Erythroblast (primary cell): Measurements from ENCODE around the gene RAI14.

Experiments used
- DNase-seq, 2 experiments: peaks; one replicate each; lab custom pipeline; 2025; lab: John Stamatoyannopoulos, UW
- GATA1 ChIP-seq: IDR thresholded peaks from 2 replicates; pipeline ENCODE4 v1.6.1; 2011; ENCODE audit warnings: low read depth, mild to moderate bottlenecking, control low read depth, low read length, moderate library complexity
- POLR2A ChIP-seq: IDR thresholded peaks from 2 replicates; pipeline ENCODE4 v1.6.1; 2011; ENCODE audit warnings: mild to moderate bottlenecking, low read length

RAI14 gene

DNA sequence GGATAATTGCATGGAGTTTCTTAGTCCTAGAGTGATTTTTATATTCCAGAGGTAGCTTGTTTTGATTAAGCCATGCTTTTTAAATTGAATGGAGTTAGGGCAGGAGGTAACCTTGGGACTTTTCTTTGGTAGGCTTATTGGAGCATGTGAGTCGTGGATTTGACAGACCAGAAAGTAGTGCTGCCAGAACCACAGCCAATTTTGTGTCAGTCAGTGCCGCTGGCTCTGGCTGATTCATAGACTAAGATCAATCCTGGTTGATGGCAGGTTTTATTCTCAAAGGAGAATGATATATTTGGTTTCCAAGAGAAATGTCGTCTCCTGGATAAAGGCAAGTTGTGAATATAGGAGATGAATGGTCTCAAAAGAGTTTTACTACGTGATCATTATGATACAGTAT is 20.3 kb downstream of the RAI14 start:
- no peak for DNase-seq
- no peak for TF ChIP-seq POLR2A
- no peak for TF ChIP-seq GATA1

GRCh38 chr5:34677428-34677827 is 21.3 kb downstream of the RAI14 start:
- no peak for DNase-seq
- TF ChIP-seq GATA1 (no peak), POLR2A (no peak)

GRCh38 chr5:34680896-34681295 is 24.8 kb downstream of the RAI14 start:
- TF ChIP-seq POLR2A (no peak), GATA1 (no peak)
- no peak for DNase-seq

DNA sequence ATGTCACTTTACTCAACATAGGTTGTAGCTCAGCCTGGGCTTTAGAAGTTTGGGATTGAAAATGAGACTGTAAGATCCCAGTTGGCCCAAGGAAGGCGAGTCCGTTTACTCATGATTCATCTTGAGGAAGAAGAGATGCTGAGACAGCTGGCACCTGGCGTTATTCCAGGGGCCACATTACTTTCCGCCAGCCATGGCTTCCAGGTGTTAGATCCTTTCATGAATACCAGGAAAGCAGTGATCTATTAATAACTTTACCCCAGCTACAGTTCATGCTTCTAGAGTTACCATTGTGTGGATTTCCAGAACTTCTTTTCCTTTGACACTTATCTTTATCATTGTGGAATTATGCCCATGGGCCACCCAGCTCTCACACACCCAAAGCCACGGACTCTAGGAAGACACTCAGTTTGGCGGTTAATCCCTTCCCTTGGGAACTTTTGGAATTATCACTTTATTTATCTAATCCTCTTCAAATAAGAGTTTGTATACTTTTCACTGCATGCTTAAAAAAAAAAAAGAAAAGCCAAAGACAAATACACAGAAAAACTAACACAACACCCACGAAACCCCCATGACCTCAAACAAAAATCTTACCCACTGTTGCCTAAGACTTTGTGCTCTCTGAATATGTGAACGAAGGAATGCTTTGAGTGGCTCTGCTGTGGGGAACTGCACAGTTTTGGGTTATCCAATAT is 26.9 kb downstream of the RAI14 start:
- DNase-seq: no peak
- TF ChIP-seq GATA1 (no peak), POLR2A (no peak)

- peak in 1 of 2 experiments; percentile 24 for DNase-seq
- TF ChIP-seq GATA1: no peak
- TF ChIP-seq POLR2A: no peak
Measured at GRCh38 chr5:34684281-34684979, 28.3 kb downstream of the RAI14 start.

GRCh38 chr5:34684980-34685352 is 28.8 kb downstream of the RAI14 start:
- DNase-seq: no peak
- TF ChIP-seq GATA1 (no peak), POLR2A (no peak)

- peak in 1 of 2 experiments; percentile 46 for DNase-seq
- TF ChIP-seq GATA1 (no peak), POLR2A (no peak)
Measured at GRCh38 chr5:34685485-34686165, 29.5 kb downstream of the RAI14 start.

DNA sequence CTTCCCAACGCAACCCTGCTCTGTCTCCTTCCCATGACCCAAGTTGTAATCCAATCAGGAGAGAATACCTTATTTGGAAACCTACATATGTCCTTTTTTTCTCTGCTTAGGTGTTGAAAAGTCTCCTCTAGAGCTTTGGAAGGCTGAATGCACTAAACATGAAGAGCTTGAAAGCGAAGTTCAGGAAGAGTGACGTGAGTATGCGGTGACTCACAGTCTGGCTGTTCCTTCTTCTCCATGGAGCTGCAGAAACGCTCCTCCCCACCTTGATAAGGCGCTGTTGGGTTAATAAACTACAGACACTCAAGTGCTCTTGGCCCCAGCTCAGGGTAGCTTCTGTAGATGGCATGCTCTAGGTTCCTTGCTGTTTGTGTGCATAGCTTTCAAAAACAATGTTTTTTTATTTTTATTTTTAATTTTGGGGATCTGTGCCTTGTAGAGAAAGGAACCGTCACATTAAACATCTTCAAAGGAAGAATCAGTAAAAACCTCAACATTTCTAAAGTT is 30.7 kb downstream of the RAI14 start:
- TF ChIP-seq POLR2A: no peak
- TF ChIP-seq GATA1: no peak
- peak; percentile 58 to 85 for DNase-seq

- DNase-seq: peak; percentile 13 to 19
- TF ChIP-seq POLR2A: no peak
- TF ChIP-seq GATA1: no peak
Measured at GRCh38 chr5:34687269-34688011, 31.3 kb downstream of the RAI14 start.

- no peak for TF ChIP-seq GATA1
- TF ChIP-seq POLR2A: no peak
- no peak for DNase-seq
Measured at GRCh38 chr5:34688015-34688810, 32.1 kb downstream of the RAI14 start.

DNA sequence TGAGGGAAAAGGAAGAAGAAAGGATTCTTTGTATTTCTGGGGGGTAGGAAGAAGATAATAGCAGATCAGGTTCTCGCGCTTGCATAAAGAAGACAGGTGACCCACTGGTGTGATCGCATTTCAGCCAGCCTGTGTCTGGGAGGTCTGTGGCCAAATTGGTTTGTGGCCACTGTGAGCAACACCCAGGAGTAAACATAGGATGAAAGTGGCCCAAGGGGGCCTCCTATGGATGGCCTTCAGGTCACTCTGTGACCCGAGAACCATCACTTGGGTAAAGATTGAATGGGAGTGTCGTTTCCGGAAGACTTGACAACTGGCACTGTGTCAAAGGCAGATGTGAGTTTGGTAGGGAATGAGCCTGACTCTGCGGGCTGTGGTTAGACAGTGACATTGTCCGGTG is 34.2 kb downstream of the RAI14 start:
- no peak for DNase-seq

DNA sequence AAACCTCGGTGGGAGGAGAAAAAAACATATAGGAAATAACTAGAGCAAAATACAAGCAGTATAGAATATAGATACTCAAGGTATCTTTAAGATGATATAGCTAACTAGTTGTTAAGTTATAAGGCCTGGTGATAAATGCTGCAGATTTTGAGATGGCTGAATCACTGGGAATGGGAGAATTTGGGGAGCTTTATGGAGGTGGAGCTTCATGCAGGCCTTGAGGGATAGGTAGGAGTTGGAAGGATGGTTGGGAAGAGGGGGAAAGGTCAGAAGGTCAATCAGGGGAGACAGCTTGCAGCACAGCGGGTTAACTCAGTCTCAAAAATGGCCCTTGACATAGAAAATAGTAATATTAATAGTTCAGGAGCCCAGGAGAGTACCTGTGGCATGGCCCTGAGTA is 34.8 kb downstream of the RAI14 start:
- no peak for DNase-seq
- no peak for TF ChIP-seq POLR2A
- no peak for TF ChIP-seq GATA1

More for the DNA sequence above, 34.2 kb downstream of the RAI14 start:
- TF ChIP-seq POLR2A (no peak), GATA1 (no peak)

DNA sequence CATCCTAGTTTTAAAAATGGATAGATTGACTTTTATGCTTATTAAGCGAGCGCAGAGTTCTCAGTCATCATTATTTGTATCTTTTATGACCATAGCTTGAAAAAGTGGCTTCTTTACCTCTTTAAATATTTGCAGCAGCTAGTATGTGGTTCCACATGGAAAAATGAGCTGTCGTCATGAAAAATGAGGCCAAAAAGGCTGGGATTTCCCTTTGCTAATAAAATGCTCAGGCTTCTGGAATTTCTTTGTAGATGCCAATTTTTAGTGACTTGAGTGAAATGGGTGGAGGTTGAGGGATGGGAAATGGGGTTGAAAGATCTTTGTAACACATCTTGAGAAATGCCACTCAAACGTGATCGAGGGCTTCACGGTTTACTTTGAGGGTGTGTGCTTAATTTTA is 35.2 kb downstream of the RAI14 start:
- no peak for DNase-seq
- TF ChIP-seq GATA1 (no peak), POLR2A (no peak)
